Suppressor macrophage treated with lipopolysaccharide for 4 hours (primary cell): ENCODE data around the gene P4HB.
A peak's percentile ranks its signal among the peaks of the same experiment; 100 is the strongest.
"Not testable (repeated sequence)": the region's sequence is repeated elsewhere in the genome, so short reads cannot be mapped to it uniquely, and the experiment has no call there.

ENCODE experiments used
- DNase-seq: peaks from one replicate; pipeline ENCODE4 v3.0.0-alpha.2; 2020

P4HB gene

GRCh38 chr17:81844887-81845286 lies 15.4 kb downstream of the P4HB start:
- no peak for DNase-seq

- DNase-seq = no peak
Observed at GRCh38 chr17:81844327-81844851, 15.9 kb downstream of the P4HB start.

GRCh38 chr17:81843713-81844326 lies 16.5 kb downstream of the P4HB start:
- no peak for DNase-seq

GRCh38 chr17:81842725-81843504 lies 17.4 kb downstream of the P4HB start:
- DNase-seq = no peak

- no peak for DNase-seq
Observed at GRCh38 chr17:81842378-81842724, 18.0 kb downstream of the P4HB start.

GRCh38 chr17:81841866-81842265 lies 18.5 kb downstream of the P4HB start:
- DNase-seq = no peak

GRCh38 chr17:81840826-81841778 lies 19.2 kb downstream of the P4HB start:
- DNase-seq = peak; percentile 20

- not testable (repeated sequence) for DNase-seq
Observed at GRCh38 chr17:81840059-81840458, 20.3 kb downstream of the P4HB start.

- DNase-seq = no peak
Observed at GRCh38 chr17:81839301-81839700, 21.0 kb downstream of the P4HB start.

- no peak for DNase-seq
Observed at GRCh38 chr17:81838753-81839255, 21.5 kb downstream of the P4HB start.

- peak; percentile 83 for DNase-seq
Observed at GRCh38 chr17:81837641-81838040, 22.7 kb downstream of the P4HB start.

GRCh38 chr17:81834831-81835267 lies 25.5 kb downstream of the P4HB start, which contains the start of gene PPP1R27:
PPP1R27 (minus strand) TSS chr17:81835050; CDS start chr17:81834953, 97 bp downstream.
- DNase-seq = no peak

GRCh38 chr17:81833921-81834830 lies 26.2 kb downstream of the P4HB start:
- no peak for DNase-seq

GRCh38 chr17:81833160-81833920 lies 27.0 kb downstream of the P4HB start, which contains the start of gene MCRIP1:
MCRIP1 (minus strand) TSS chr17:81833291; CDS start chr17:81824506, 8,785 bp downstream.
- peak; percentile 99 for DNase-seq

- DNase-seq = peak; percentile 42
Observed at GRCh38 chr17:81832608-81833159, 27.7 kb downstream of the P4HB start.

GRCh38 chr17:81831957-81832607 lies 28.3 kb downstream of the P4HB start:
- DNase-seq = peak; percentile 94

GRCh38 chr17:81831563-81831956 lies 28.8 kb downstream of the P4HB start:
- DNase-seq = no peak

- no peak for DNase-seq
Observed at GRCh38 chr17:81829858-81830257, 30.5 kb downstream of the P4HB start.

- no peak for DNase-seq
Observed at GRCh38 chr17:81828656-81829055, 31.7 kb downstream of the P4HB start.
